ENCODE results near the gene GPHB5.

Gene GPHB5

GRCh38 chr14:63277591-63278183, 41.0 kb downstream of the GPHB5 start:
- DNase-seq (no peak), ATAC-seq (no peak)
- Mint-ChIP-seq H3K27me3 (peaks cover 7% of the 10 kb centered on the region), H3K4me1 (no peaks in the 10 kb centered on the region), H3K4me3 (no peak overlapping the region), H3K9me3 (no peaks in the 10 kb centered on the region), H3K27ac (no peak overlapping the region)

DNA sequence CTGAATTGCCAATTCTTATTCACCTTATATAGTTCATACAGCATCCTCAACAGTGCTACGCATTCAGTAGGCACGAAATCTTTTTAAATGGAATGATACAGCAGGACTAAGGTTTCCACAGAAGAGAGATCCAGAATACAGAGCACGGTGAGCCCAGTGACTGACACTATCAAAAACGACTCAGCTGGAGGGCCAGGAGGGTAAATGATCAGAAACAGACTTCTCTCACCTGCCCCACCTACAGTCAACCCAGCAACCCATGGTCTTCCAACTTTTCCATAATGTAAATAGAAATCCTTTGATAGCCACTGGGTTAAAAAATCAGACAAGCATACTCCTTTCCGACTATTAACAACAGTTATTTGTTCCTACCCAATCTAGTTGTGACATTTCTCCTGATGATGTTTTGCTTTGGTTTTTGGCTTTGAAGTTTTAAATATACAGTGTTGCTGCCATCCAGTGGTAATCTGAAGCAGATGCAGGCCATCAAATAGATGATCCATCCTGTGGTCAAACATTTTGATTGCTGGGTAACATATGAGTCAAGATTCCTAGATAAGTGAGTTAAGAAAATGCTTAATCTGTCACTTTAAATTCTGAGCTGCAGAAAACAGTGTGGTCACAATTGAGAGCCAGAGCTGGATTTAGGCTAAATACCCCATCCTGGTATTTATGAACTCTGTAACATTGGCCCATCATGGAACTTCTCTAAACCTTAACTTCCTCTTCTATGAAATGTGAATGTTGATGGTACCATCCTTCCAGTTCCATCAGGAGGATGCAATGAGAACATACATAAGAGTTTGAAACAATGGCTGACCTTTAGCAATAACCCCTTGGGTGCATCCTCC, 42.0 kb downstream of the GPHB5 start:
- no peak for DNase-seq
- no peaks in the 10 kb centered on the region for H3K9me3 Mint-ChIP-seq
- H3K27ac Mint-ChIP-seq, result no peak overlapping the region
- no peak overlapping the region for H3K4me3 Mint-ChIP-seq
- ATAC-seq, result peak; percentile 75
- H3K27me3 Mint-ChIP-seq, result peaks cover 7% of the 10 kb centered on the region
- no peaks in the 10 kb centered on the region for H3K4me1 Mint-ChIP-seq

GRCh38 chr14:63276016-63276415, 42.7 kb downstream of the GPHB5 start:
- no peaks in the 10 kb centered on the region for H3K9me3 Mint-ChIP-seq
- H3K27me3 Mint-ChIP-seq, result peaks cover 6% of the 10 kb centered on the region
- H3K27ac Mint-ChIP-seq, result no peak overlapping the region
- H3K4me3 Mint-ChIP-seq, result no peak overlapping the region
- ATAC-seq (no peak), DNase-seq (no peak)
- no peaks in the 10 kb centered on the region for H3K4me1 Mint-ChIP-seq

- H3K4me3 Mint-ChIP-seq, result no peak overlapping the region
- no peak for ATAC-seq
- H3K9me3 Mint-ChIP-seq, result no peaks in the 10 kb centered on the region
- H3K4me1 Mint-ChIP-seq, result no peaks in the 10 kb centered on the region
- peaks cover 3% of the 10 kb centered on the region for H3K27me3 Mint-ChIP-seq
- no peak for DNase-seq
- H3K27ac Mint-ChIP-seq, result no peak overlapping the region
These were observed 43.1 kb downstream of the GPHB5 start for GRCh38 chr14:63275611-63276010.

DNA sequence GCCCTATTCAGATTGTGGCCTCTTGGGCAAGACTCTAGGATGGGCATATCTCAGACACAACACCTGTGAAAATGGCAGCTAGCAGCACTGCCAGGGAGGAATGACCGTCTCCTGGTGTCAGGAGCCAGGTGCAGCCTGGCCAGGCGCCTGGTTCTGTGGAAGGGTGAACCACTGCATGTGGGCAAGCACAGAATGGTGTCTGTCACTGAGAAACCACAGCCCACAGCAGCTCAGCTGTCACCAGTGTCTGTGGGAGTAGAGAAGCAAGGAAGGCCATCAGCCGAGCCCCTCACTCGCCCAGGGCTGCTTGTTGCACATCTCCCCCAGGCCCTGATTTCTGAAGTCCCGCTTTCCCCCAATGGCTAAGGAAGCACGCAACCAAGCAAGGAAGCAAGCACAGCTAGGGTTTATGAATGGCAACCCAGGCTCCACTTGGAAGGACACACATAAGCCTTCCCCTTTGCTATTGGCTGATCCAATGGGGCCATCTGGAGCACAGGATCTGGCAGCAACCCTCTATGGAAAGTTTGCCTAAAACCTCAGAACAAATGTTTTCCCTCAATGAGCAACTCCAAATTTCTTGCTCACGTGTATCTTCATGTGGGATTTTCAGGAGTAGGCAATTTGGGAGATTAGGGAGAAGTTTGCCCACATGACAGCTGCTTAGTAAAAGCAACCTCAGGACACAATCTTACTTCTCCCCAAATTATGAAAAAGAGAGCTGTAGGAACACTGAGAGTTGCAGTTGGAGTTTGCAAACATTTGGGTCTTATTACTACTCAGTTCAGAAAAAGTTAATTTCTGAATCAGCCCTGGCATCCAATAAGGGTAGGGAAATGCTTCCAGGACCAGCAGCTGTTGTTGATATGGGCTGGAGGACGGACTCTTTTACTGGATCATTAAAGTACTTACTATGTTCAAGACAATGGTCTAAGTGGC, 44.7 kb downstream of the GPHB5 start:
- Mint-ChIP-seq H3K27me3 (peaks cover 7% of the 10 kb centered on the region), H3K4me3 (no peak overlapping the region), H3K27ac (no peak overlapping the region), H3K4me1 (no peaks in the 10 kb centered on the region), H3K9me3 (no peaks in the 10 kb centered on the region)
- ATAC-seq (no peak), DNase-seq (no peak)

GRCh38 chr14:63273129-63273528, 45.6 kb downstream of the GPHB5 start:
- ATAC-seq, result no peak
- no peaks in the 10 kb centered on the region for H3K9me3 Mint-ChIP-seq
- H3K27ac Mint-ChIP-seq, result no peak overlapping the region
- H3K4me3 Mint-ChIP-seq, result no peak overlapping the region
- peaks cover 7% of the 10 kb centered on the region for H3K27me3 Mint-ChIP-seq
- H3K4me1 Mint-ChIP-seq, result no peaks in the 10 kb centered on the region
- DNase-seq, result no peak

DNA sequence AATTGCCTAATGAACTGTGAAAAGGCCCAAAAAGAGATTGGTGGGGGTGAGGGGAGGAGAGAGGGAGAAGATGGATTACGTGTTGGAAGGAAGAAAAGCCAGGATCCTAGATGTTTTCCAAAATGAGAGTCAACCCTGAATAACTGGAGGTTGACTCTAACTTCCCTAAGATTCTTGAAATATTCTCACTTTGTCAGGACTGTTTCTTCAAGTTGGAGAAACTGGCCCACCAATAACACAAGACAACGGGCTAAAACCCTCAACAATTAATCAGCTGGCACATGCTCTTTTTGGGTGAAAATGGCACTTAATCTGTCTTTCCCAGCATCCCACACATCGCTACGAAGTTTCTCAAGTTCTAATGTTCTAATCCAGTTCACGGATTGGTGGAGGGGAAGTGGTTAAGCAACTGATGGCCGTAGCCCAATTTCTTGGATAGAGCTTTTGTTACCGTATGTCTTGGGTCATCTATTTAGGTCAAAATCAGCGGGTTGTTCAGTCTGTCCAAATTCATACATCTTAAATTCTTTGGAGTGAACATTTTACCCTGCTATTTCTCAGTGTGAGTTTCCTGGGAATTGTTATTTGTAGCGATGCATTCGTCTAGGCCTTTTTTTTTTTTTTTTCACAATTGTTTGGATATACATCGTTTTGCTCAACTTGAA, 49.0 kb downstream of the GPHB5 start:
- Mint-ChIP-seq H3K27me3 (peaks cover 25% of the 10 kb centered on the region), H3K4me3 (no peak overlapping the region), H3K9me3 (no peaks in the 10 kb centered on the region), H3K4me1 (no peaks in the 10 kb centered on the region), H3K27ac (no peak overlapping the region)
- ATAC-seq (no peak), DNase-seq (no peak)

DNA sequence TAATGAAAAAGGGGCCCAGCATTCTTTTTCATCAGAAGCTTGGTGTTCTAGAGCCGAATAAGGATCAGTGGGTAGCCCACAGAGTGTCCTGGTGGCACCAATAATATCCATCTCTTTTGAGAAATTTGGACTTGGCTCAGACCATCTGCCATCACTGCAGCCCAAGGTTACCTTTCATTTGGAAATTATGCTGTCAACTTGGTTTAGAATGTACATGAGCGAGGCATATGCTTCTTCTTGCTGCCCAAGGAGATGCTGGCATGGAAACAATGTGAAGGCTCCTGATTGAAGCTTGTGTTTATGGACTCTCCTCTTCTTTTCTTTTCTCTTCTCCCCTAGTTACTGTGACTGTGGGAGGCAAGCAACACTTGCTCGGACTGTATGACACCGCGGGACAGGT, 50.0 kb downstream of the GPHB5 start:
- ATAC-seq, result no peak
- Mint-ChIP-seq H3K27ac (no peak overlapping the region), H3K27me3 (peaks cover 25% of the 10 kb centered on the region), H3K4me1 (no peaks in the 10 kb centered on the region), H3K9me3 (no peaks in the 10 kb centered on the region), H3K4me3 (no peak overlapping the region)
- no peak for DNase-seq

GRCh38 chr14:63267171-63267570, 51.6 kb downstream of the GPHB5 start:
- ATAC-seq, result no peak

DNA sequence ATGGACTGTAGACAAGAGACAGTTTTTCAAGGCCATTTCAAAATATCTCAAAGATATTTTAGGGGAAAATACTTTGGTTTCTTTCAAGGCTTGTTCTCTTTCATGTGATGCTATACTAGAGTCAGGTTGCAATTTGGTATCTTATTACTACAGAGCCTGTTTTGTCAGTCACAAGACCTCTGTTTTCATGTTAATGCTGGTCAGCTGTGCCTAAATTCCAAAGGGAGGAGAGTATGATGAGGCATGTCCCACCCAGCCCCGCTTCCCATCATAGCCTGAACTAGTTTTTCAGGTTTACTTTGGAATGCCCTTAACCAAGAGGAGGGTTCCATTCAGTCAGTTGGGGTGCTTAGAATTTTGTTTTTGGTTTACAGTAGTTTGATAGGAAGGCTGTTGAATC, 52.6 kb downstream of the GPHB5 start:
- ATAC-seq, result no peak
- peaks cover 36% of the 10 kb centered on the region for H3K27me3 Mint-ChIP-seq
- no peak for DNase-seq
- H3K4me1 Mint-ChIP-seq, result no peaks in the 10 kb centered on the region
- H3K9me3 Mint-ChIP-seq, result peaks cover 0 to 5% of the 10 kb centered on the region in 2 donors
- H3K27ac Mint-ChIP-seq, result no peak overlapping the region
- H3K4me3 Mint-ChIP-seq, result no peak overlapping the region

More at GRCh38 chr14:63267171-63267570, 51.6 kb downstream of the GPHB5 start:
- H3K4me3 Mint-ChIP-seq, result no peak overlapping the region
- DNase-seq, result no peak
- H3K27me3 Mint-ChIP-seq, result peaks cover 28% of the 10 kb centered on the region
- no peaks in the 10 kb centered on the region for H3K4me1 Mint-ChIP-seq
- no peak overlapping the region for H3K27ac Mint-ChIP-seq
- H3K9me3 Mint-ChIP-seq, result peaks cover 0 to under 1% of the 10 kb centered on the region in 2 donors
